GM12878 (cell line): Measurements from ENCODE around the gene BRD2. TPM values are rescaled to one million over a fixed set of nuclear protein-coding genes. Genes with fewer than 3 reads are reported as not detected.

Experiments used
- ATAC-seq: fragments of 200-7000 bp; cut with Tn5 transposase; 3 replicates; pipeline ENCODE4 v1.9.1; 2020; ENCODE audit warnings: mild to moderate bottlenecking, moderate library complexity
- BruUV-seq: library from RNA; stranded (reverse); fragments of 400-500 nt; replicated peaks from 2 replicates; lab custom pipeline; 2021; lab: Mats Ljungman, UMichigan
- CTCF ChIA-PET: fragments of 300-600 bp; sonication (Branson Sonifier 250); formaldehyde crosslinking; extraction: SDS; loops from one replicate; lab custom pipeline; 2021; ENCODE audit warnings: inconsistent platforms; lab: Yijun Ruan, JAX
- POLR2A ChIA-PET: fragments of 350-600 bp; formaldehyde crosslinking; extraction: SDS; loops from one replicate; lab custom pipeline; 2021; ENCODE audit warnings: inconsistent platforms; lab: Charles Lee
- RAD21 ChIA-PET: fragments of 300-600 bp; sonication (Branson Sonifier 250); formaldehyde crosslinking; loops from one replicate; lab custom pipeline; 2023; ENCODE audit warnings: antibody characterized with exemption; ENCODE audit not compliant: unreplicated experiment; lab: Charles Lee
- SMC1A ChIA-PET: fragments of 300-600 bp; sonication (Branson Sonifier 250); formaldehyde crosslinking; loops from one replicate; lab custom pipeline; 2023; ENCODE audit not compliant: unreplicated experiment, uncharacterized antibody; lab: Charles Lee
- DNase-seq: peaks from one replicate; pipeline ENCODE4 v3.0.0-alpha.2; 2011; ENCODE audit warnings: low read depth, low spot score
- FAIRE-seq: peaks from 3 replicates; lab custom pipeline; 2011; peaks lifted over from hg19 to GRCh38; lab: Jason Lieb, UNC
- H2AFZ ChIP-seq: 2 replicates; pipeline ENCODE4 v1.6.0; 2011; ENCODE audit warnings: low read depth, low read length, control low read depth; ENCODE audit not compliant: control insufficient read depth
- H3K27ac ChIP-seq: 2 replicates; pipeline ENCODE4 v1.5.1; 2011; ENCODE audit warnings: control low read depth; ENCODE audit not compliant: control insufficient read depth, insufficient read depth
- H3K27me3 ChIP-seq, 2 experiments: replicated peaks in 1 of 2; 2 replicates each; pipeline versions ENCODE4 v1.6.0 to v1.6.1; 2011; ENCODE audit warnings: low read length in 1 of 2; ENCODE audit not compliant: control insufficient read depth in 2 of 2, insufficient read depth in 2 of 2
- H3K36me3 ChIP-seq, 2 experiments: 2 replicates each; pipeline ENCODE4 v1.5.1; 2011; ENCODE audit warnings: low read length in 1 of 2; ENCODE audit not compliant: control insufficient read depth in 2 of 2, insufficient read depth in 2 of 2
- H3K4me1 ChIP-seq: 2 replicates; pipeline ENCODE4 v1.6.1; 2011; ENCODE audit warnings: mild to moderate bottlenecking, low read length, moderate library complexity, mixed read lengths; ENCODE audit not compliant: control insufficient read depth, insufficient read depth
- H3K4me2 ChIP-seq: 2 replicates; pipeline ENCODE4 v1.6.0; 2011; ENCODE audit warnings: control low read depth; ENCODE audit not compliant: control insufficient read depth, insufficient read depth
- H3K4me3 ChIP-seq: fragments of 200-600 bp; sonication (generic); 2 replicates; pipeline ENCODE4 v1.5.1; 2016
- H3K79me2 ChIP-seq: 2 replicates; pipeline ENCODE4 v1.6.0; 2011; ENCODE audit warnings: low read length; ENCODE audit not compliant: control insufficient read depth, insufficient read depth
- H3K9ac ChIP-seq: 2 replicates; pipeline ENCODE4 v1.8.0; 2011; ENCODE audit warnings: low read length, control low read depth, mixed read lengths; ENCODE audit not compliant: control insufficient read depth, insufficient read depth
- H3K9me3 ChIP-seq: replicated peaks from 3 replicates; pipeline ENCODE4 v1.5.1; 2011; ENCODE audit warnings: mild to moderate bottlenecking, low read length; ENCODE audit not compliant: control insufficient read depth, insufficient read depth
- H4K20me1 ChIP-seq: 2 replicates; pipeline ENCODE4 v1.6.0; 2011; ENCODE audit not compliant: control insufficient read depth, insufficient read depth
- BMI1 ChIP-seq: fragments of 450-650 bp; IDR thresholded peaks from 2 replicates; pipeline ENCODE4 v1.6.1; 2016; ENCODE audit warnings: mild to moderate bottlenecking, moderate library complexity, borderline replicate concordance
- CHD1 ChIP-seq: IDR thresholded peaks from 2 replicates; pipeline ENCODE4 v1.6.1; 2012; ENCODE audit warnings: low read depth, low read length, improper control_type of control experiment
- POU2F2 ChIP-seq: IDR thresholded peaks from 3 replicates; pipeline ENCODE4 v1.6.1; 2011; ENCODE audit warnings: low read depth, mild to moderate bottlenecking, low read length, borderline replicate concordance
- ZNF217 ChIP-seq: fragments of 450-650 bp; IDR thresholded peaks from 2 replicates; pipeline ENCODE4 v1.6.1; 2017; ENCODE audit warnings: antibody characterized with exemption, mild to moderate bottlenecking
- in situ Hi-C: fragments of 300-500 bp; cut with MboI; formaldehyde crosslinking; loops from 9 replicates; pipeline ENCODE4 v1.14.3; 2018; ENCODE audit warnings: mixed read lengths
- intact Hi-C: fragments of 100-400 bp; cut with micrococcal nuclease; formaldehyde crosslinking; loops from one replicate; pipeline ENCODE4 v1.14.2; 2022; ENCODE audit not compliant: unreplicated experiment
- polyA plus RNA-seq, 11 experiments: library from polyadenylated mRNA; depleted of rRNA in 4 of 11; unstranded in 6 of 11; stranded (reverse) in 5 of 11; fragments of >200 nt; fragmentation: Nextera tagmentation in 4 of 11; fragmentation: Illumina TruSeq in 1 of 11; extraction: Ambion mirVana in 4 of 11; extraction: Trizol in 1 of 11; gene quantifications; 1 replicate in 1 of 11; 2 replicates in 10 of 11; pipeline versions ENCODE4 v1.2.1 to v1.2.3, GENCODE V29; 2011 to 2016; ENCODE audit warnings: inconsistent platforms in 2 of 11, missing spikeins in 2 of 11, low read depth in 1 of 11
- total RNA-seq, 4 experiments: library from RNA; depleted of rRNA in 3 of 4; stranded (reverse); fragments of >200 nt in 3 of 4; fragmentation: Illumina TruSeq in 1 of 4; extraction: Trizol in 1 of 4; gene quantifications; 2 replicates each; pipeline versions ENCODE4 v1.2.1 to v1.2.3, GENCODE V29; 2013 to 2021
- TF ChIP-seq, protein P1 (sequence below): fragments of 450-650 bp; IDR thresholded peaks from 2 replicates; pipeline ENCODE4 v1.6.1; 2017; ENCODE audit warnings: mild to moderate bottlenecking, moderate library complexity
- TF ChIP-seq, protein P2 (sequence below): IDR thresholded peaks from 2 replicates; pipeline ENCODE4 v1.6.1; 2011; ENCODE audit warnings: borderline replicate concordance, low read depth, mild to moderate bottlenecking, moderate library complexity, mixed read lengths, low read length; ENCODE audit not compliant: insufficient read depth; ENCODE audit errors: extremely low read length

BRD2 gene
- total and polyA plus RNA-seq, 10 of the 15 experiments (the other 5 are each of a cell fraction or from before 2014, with no cell fraction given), result 32.2 to 239 (median 139) TPM

- no peak overlapping the region for H2AFZ ChIP-seq
- no peaks in the 10 kb centered on the region for H4K20me1 ChIP-seq
- CTCF ChIA-PET, result interaction anchor here (0.8 to 13.5 kb wide), 16 partner anchors 9 to 108 kb away, joined by 3 to 532 read pairs (median 6); partner anchors contain the start of genes BRD2, HLA-DMB and TAP2
- intact Hi-C loops, result loop anchor here (1.0 to 10.0 kb wide), 3 partner anchors 14 to 512 kb away; partner anchors contain the start of gene HLA-DRA
- peaks cover 0 to 4% of the 10 kb centered on the region in 2 experiments; a peak in 2 of 4 replicates for H3K36me3 ChIP-seq
- peak overlapping the region; percentile 40; the same call in 1 of the 2 replicates for H3K27ac ChIP-seq
- DNase-seq (no peak), FAIRE-seq (no peak), ATAC-seq (no peak)
- H3K79me2 ChIP-seq, result peaks cover 59% of the 10 kb centered on the region
- POLR2A ChIA-PET, result interaction anchor here (0.6 to 13.5 kb wide), 7 partner anchors 9 to 108 kb away, joined by 3 to 486 read pairs (median 5); partner anchors contain the start of genes BRD2 and TAP2
- no peak for TF ChIP-seq BMI1
- peak; percentile 88 for TF ChIP-seq ZNF217
- no peak for TF ChIP-seq POU2F2
- TF ChIP-seq, protein P1, sequence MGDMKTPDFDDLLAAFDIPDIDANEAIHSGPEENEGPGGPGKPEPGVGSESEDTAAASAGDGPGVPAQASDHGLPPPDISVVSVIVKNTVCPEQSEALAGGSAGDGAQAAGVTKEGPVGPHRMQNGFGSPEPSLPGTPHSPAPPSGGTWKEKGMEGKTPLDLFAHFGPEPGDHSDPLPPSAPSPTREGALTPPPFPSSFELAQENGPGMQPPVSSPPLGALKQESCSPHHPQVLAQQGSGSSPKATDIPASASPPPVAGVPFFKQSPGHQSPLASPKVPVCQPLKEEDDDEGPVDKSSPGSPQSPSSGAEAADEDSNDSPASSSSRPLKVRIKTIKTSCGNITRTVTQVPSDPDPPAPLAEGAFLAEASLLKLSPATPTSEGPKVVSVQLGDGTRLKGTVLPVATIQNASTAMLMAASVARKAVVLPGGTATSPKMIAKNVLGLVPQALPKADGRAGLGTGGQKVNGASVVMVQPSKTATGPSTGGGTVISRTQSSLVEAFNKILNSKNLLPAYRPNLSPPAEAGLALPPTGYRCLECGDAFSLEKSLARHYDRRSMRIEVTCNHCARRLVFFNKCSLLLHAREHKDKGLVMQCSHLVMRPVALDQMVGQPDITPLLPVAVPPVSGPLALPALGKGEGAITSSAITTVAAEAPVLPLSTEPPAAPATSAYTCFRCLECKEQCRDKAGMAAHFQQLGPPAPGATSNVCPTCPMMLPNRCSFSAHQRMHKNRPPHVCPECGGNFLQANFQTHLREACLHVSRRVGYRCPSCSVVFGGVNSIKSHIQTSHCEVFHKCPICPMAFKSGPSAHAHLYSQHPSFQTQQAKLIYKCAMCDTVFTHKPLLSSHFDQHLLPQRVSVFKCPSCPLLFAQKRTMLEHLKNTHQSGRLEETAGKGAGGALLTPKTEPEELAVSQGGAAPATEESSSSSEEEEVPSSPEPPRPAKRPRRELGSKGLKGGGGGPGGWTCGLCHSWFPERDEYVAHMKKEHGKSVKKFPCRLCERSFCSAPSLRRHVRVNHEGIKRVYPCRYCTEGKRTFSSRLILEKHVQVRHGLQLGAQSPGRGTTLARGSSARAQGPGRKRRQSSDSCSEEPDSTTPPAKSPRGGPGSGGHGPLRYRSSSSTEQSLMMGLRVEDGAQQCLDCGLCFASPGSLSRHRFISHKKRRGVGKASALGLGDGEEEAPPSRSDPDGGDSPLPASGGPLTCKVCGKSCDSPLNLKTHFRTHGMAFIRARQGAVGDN, result no peak
- TF ChIP-seq, protein P2, sequence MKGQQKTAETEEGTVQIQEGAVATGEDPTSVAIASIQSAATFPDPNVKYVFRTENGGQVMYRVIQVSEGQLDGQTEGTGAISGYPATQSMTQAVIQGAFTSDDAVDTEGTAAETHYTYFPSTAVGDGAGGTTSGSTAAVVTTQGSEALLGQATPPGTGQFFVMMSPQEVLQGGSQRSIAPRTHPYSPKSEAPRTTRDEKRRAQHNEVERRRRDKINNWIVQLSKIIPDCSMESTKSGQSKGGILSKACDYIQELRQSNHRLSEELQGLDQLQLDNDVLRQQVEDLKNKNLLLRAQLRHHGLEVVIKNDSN, result no peak
- no peak for TF ChIP-seq CHD1
- BruUV-seq, result no TSS peak
- RAD21 ChIA-PET, result interaction anchor here (0.7 to 2.6 kb wide), 10 partner anchors 8 to 79 kb away, joined by 3 to 30 read pairs (median 8); no protein-coding TSS in a partner anchor
- in situ Hi-C loops, result loop anchor here (10.0 kb wide), 1 partner anchor 332 kb away; no protein-coding TSS in a partner anchor
- SMC1A ChIA-PET, result interaction anchor here (0.8 to 11.3 kb wide), 15 partner anchors 9 to 108 kb away, joined by 3 to 354 read pairs (median 6); partner anchors contain the start of genes HLA-DMB and TAP2
- H3K4me1 ChIP-seq, result peaks cover 64% of the 10 kb centered on the region
- H3K4me2 ChIP-seq, result peak overlapping the region; percentile 77; the same call in 1 of the 2 replicates
- no peaks in the 10 kb centered on the region for H3K27me3 ChIP-seq
- H3K4me3 ChIP-seq, result no peak overlapping the region; the same call in none of the 2 replicates
- no peaks in the 10 kb centered on the region; the same call in 2 of the 3 replicates for H3K9me3 ChIP-seq
- no peak overlapping the region for H3K9ac ChIP-seq
Observed at GRCh38 chr6:32946893-32947292, 21.5 kb upstream of the BRD2 start.
